Mesothelial cell of epicardium (in vitro differentiated cells): Measurements from ENCODE around the gene SLC48A1. TPM values are rescaled to one million over a fixed set of nuclear protein-coding genes. Genes with fewer than 3 reads are reported as not detected.

ENCODE experiments used
- DNase-seq, 2 experiments: peaks; one replicate each; pipeline ENCODE4 v3.0.0; 2021; ENCODE audit warnings: low spot score in 2 of 2; ENCODE audit not compliant: unreplicated experiment in 2 of 2
- H3K27ac Mint-ChIP-seq: 2 replicates; pipeline ENCODE4 v1.8.0; 2021; ENCODE audit warnings: mixed read lengths
- H3K27me3 Mint-ChIP-seq: 2 replicates; pipeline ENCODE4 v1.8.0; 2021; ENCODE audit warnings: low read depth, mixed read lengths
- H3K36me3 Mint-ChIP-seq: 2 replicates; pipeline ENCODE4 v1.8.0; 2021; ENCODE audit warnings: mixed read lengths
- H3K4me1 Mint-ChIP-seq: 2 replicates; pipeline ENCODE4 v1.8.0; 2021; ENCODE audit warnings: mixed read lengths
- H3K4me3 Mint-ChIP-seq: 2 replicates; pipeline ENCODE4 v1.8.0; 2021; ENCODE audit warnings: mild to moderate bottlenecking, moderate library complexity, mixed read lengths
- H3K9me3 Mint-ChIP-seq: 2 replicates; pipeline ENCODE4 v1.8.0; 2021; ENCODE audit warnings: mixed read lengths
- CTCF ChIP-seq: fragments of 200-600 bp; sonication (generic); IDR thresholded peaks from one replicate; pipeline ENCODE4 v1.5.0; 2021; ENCODE audit warnings: antibody characterized with exemption; ENCODE audit not compliant: unreplicated experiment
- total RNA-seq: library from RNA; stranded (reverse); gene quantifications from 3 replicates; pipeline ENCODE4 v1.2.1, GENCODE V29; 2021

Gene SLC48A1
- total RNA-seq, 1 donor from 2014 or later, result 27.7 TPM

- H3K27ac Mint-ChIP-seq, result no peak overlapping the region
- no peaks in the 10 kb centered on the region for H3K4me1 Mint-ChIP-seq
- DNase-seq, result no peak
- H3K36me3 Mint-ChIP-seq, result peaks cover 21% of the 10 kb centered on the region
- H3K9me3 Mint-ChIP-seq, result no peaks in the 10 kb centered on the region
- H3K27me3 Mint-ChIP-seq, result no peaks in the 10 kb centered on the region
- TF ChIP-seq CTCF, result no peak
- no peak overlapping the region for H3K4me3 Mint-ChIP-seq
These were observed 21.6 kb downstream of the SLC48A1 start for GRCh38 chr12:47794679-47795078.

- no peak for TF ChIP-seq CTCF
These were observed 22.2 kb downstream of the SLC48A1 start for GRCh38 chr12:47795121-47795813.

GRCh38 chr12:47795814-47796411 is 22.9 kb downstream of the SLC48A1 start:
- H3K4me1 Mint-ChIP-seq, result no peaks in the 10 kb centered on the region
- no peak overlapping the region for H3K4me3 Mint-ChIP-seq
- H3K27ac Mint-ChIP-seq, result no peak overlapping the region
- peaks cover 17% of the 10 kb centered on the region for H3K36me3 Mint-ChIP-seq
- TF ChIP-seq CTCF, result no peak
- no peaks in the 10 kb centered on the region for H3K9me3 Mint-ChIP-seq
- no peaks in the 10 kb centered on the region for H3K27me3 Mint-ChIP-seq
- no peak for DNase-seq

More at GRCh38 chr12:47795121-47795813, 22.2 kb downstream of the SLC48A1 start:
- Mint-ChIP-seq H3K27me3 (no peaks in the 10 kb centered on the region), H3K27ac (no peak overlapping the region), H3K36me3 (peaks cover 21% of the 10 kb centered on the region), H3K9me3 (no peaks in the 10 kb centered on the region), H3K4me1 (no peaks in the 10 kb centered on the region), H3K4me3 (no peak overlapping the region)
- no peak for DNase-seq

- DNase-seq, result no peak
- no peak overlapping the region for H3K27ac Mint-ChIP-seq
- no peaks in the 10 kb centered on the region for H3K27me3 Mint-ChIP-seq
- no peak overlapping the region for H3K4me3 Mint-ChIP-seq
- H3K4me1 Mint-ChIP-seq, result peaks cover 7% of the 10 kb centered on the region
- no peaks in the 10 kb centered on the region for H3K9me3 Mint-ChIP-seq
- no peak for TF ChIP-seq CTCF
- peaks cover 13% of the 10 kb centered on the region for H3K36me3 Mint-ChIP-seq
These were observed 24.4 kb downstream of the SLC48A1 start for GRCh38 chr12:47797441-47797840.

- no peak overlapping the region for H3K27ac Mint-ChIP-seq
- H3K36me3 Mint-ChIP-seq, result peaks cover 9% of the 10 kb centered on the region
- no peak overlapping the region for H3K4me3 Mint-ChIP-seq
- H3K4me1 Mint-ChIP-seq, result peaks cover 17% of the 10 kb centered on the region
- H3K9me3 Mint-ChIP-seq, result no peaks in the 10 kb centered on the region
- TF ChIP-seq CTCF, result no peak
- DNase-seq, result no peak
- H3K27me3 Mint-ChIP-seq, result no peaks in the 10 kb centered on the region
These were observed 25.4 kb downstream of the SLC48A1 start for GRCh38 chr12:47798382-47798948.
